Mesothelial cell of epicardium (in vitro differentiated cells): ENCODE results near the gene SLC13A5. TPM values are rescaled to one million over a fixed set of nuclear protein-coding genes. Genes with fewer than 3 reads are reported as not detected.

Source experiments
- DNase-seq, 2 experiments: peaks; one replicate each; pipeline ENCODE4 v3.0.0; 2021; ENCODE audit warnings: low spot score in 2 of 2; ENCODE audit not compliant: unreplicated experiment in 2 of 2
- H3K27ac Mint-ChIP-seq: 2 replicates; pipeline ENCODE4 v1.8.0; 2021; ENCODE audit warnings: mixed read lengths
- H3K27me3 Mint-ChIP-seq: 2 replicates; pipeline ENCODE4 v1.8.0; 2021; ENCODE audit warnings: low read depth, mixed read lengths
- H3K36me3 Mint-ChIP-seq: 2 replicates; pipeline ENCODE4 v1.8.0; 2021; ENCODE audit warnings: mixed read lengths
- H3K4me1 Mint-ChIP-seq: 2 replicates; pipeline ENCODE4 v1.8.0; 2021; ENCODE audit warnings: mixed read lengths
- H3K4me3 Mint-ChIP-seq: 2 replicates; pipeline ENCODE4 v1.8.0; 2021; ENCODE audit warnings: mild to moderate bottlenecking, moderate library complexity, mixed read lengths
- H3K9me3 Mint-ChIP-seq: 2 replicates; pipeline ENCODE4 v1.8.0; 2021; ENCODE audit warnings: mixed read lengths
- total RNA-seq: library from RNA; stranded (reverse); gene quantifications from 3 replicates; pipeline ENCODE4 v1.2.1, GENCODE V29; 2021
- TF ChIP-seq, protein P1 (sequence below): fragments of 200-600 bp; sonication (generic); IDR thresholded peaks from one replicate; pipeline ENCODE4 v1.5.0; 2021; ENCODE audit warnings: antibody characterized with exemption; ENCODE audit not compliant: unreplicated experiment

Gene SLC13A5
- total RNA-seq, 1 donor from 2014 or later: 0.18 TPM

GRCh38 chr17:6681176-6681575 lies 32.0 kb downstream of the SLC13A5 start:
- Mint-ChIP-seq H3K27me3 (peaks cover 48% of the 10 kb centered on the region), H3K4me1 (no peaks in the 10 kb centered on the region), H3K9me3 (no peaks in the 10 kb centered on the region), H3K4me3 (no peak overlapping the region), H3K36me3 (no peaks in the 10 kb centered on the region), H3K27ac (no peak overlapping the region)
- no peak for DNase-seq
- TF ChIP-seq, protein P1, sequence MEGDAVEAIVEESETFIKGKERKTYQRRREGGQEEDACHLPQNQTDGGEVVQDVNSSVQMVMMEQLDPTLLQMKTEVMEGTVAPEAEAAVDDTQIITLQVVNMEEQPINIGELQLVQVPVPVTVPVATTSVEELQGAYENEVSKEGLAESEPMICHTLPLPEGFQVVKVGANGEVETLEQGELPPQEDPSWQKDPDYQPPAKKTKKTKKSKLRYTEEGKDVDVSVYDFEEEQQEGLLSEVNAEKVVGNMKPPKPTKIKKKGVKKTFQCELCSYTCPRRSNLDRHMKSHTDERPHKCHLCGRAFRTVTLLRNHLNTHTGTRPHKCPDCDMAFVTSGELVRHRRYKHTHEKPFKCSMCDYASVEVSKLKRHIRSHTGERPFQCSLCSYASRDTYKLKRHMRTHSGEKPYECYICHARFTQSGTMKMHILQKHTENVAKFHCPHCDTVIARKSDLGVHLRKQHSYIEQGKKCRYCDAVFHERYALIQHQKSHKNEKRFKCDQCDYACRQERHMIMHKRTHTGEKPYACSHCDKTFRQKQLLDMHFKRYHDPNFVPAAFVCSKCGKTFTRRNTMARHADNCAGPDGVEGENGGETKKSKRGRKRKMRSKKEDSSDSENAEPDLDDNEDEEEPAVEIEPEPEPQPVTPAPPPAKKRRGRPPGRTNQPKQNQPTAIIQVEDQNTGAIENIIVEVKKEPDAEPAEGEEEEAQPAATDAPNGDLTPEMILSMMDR: no peak

- no peak overlapping the region for H3K27ac Mint-ChIP-seq
- no peaks in the 10 kb centered on the region for H3K4me1 Mint-ChIP-seq
- no peak overlapping the region for H3K4me3 Mint-ChIP-seq
- no peak for DNase-seq
- no peaks in the 10 kb centered on the region for H3K9me3 Mint-ChIP-seq
- peaks cover 34% of the 10 kb centered on the region for H3K27me3 Mint-ChIP-seq
- H3K36me3 Mint-ChIP-seq: no peaks in the 10 kb centered on the region
- TF ChIP-seq, protein P1: no peak
These were observed 33.9 kb downstream of the SLC13A5 start for GRCh38 chr17:6679241-6679640.

DNA sequence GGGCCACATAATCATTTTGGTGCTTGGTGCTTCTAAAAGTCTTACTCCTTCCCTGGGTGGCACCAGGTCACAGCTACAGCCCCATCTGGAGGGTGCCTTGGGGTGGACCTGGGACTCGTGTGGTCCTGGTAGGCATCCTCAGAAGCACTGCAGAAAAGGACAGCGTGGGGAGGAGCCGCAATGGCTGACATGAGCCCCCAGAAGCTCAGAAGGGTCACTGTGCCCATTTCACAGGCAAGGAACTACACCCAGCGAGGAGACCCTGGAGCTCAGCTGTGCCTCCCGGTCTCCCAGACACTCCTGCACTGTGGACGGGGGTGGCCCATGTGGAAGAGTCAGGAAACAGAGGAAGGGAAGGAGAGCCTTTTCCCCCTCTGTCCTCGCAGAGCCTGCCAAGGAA lies 35.2 kb downstream of the SLC13A5 start:
- TF ChIP-seq, protein P1: no peak
- Mint-ChIP-seq H3K27me3 (peaks cover 31% of the 10 kb centered on the region), H3K4me3 (no peak overlapping the region), H3K27ac (no peak overlapping the region), H3K9me3 (no peaks in the 10 kb centered on the region), H3K36me3 (no peaks in the 10 kb centered on the region), H3K4me1 (no peaks in the 10 kb centered on the region)
- DNase-seq: no peak

DNA sequence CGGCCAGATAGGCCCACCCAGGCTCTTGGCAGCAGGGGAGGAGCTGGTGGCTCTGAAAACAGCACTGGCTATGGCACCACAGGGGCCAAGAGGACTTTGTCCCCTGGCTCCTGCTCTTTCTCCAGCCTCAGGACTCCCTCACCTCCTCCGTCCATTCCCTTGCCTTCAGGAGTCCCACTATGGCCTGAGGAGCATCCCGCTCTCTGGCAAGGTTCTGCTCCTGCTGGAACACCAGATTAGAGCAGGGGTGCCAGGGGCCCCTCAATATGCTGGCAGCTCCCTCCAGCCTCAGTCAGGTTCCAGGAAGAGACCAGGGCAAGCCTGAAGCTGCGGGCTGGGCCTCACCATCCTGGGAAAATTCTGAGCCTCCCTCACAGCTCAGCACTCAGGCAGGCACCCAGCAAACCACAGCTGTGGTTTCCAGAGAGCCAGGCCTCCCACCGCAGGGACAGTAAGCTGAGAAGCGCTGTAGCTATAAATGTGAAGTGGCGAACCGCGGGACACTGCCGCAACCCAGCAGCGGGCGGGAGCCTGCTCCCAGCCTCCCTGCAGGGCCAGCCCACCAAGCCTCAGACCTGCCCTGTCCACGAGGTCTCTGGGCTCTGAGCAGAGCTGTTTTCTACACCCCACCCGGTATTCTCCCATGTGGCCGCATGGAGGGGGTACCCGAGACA lies 35.9 kb downstream of the SLC13A5 start:
- DNase-seq: no peak
- Mint-ChIP-seq H3K36me3 (no peaks in the 10 kb centered on the region), H3K27ac (no peak overlapping the region), H3K4me1 (no peaks in the 10 kb centered on the region), H3K27me3 (peaks cover 31% of the 10 kb centered on the region), H3K4me3 (no peak overlapping the region), H3K9me3 (no peaks in the 10 kb centered on the region)
- TF ChIP-seq, protein P1: no peak

DNA sequence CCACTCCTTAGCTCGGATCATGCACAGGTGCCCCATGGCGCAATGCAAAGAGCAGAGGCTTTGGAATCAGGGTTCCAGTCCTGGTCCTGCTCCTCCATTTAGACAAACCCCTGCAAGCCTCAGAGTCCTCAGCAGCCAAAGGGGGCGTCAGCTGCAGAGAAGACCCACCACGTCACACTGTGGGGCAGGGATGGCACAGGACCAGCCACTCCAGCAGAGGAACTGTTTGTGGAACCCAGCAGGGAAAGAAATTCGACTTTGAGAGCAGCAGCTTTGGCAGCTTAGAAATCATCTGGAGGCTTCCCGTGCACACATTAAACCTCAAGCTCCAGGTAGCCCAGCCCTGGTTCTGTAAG lies 36.4 kb downstream of the SLC13A5 start:
- no peak overlapping the region for H3K4me3 Mint-ChIP-seq
- no peaks in the 10 kb centered on the region for H3K36me3 Mint-ChIP-seq
- TF ChIP-seq, protein P1: no peak
- peaks cover 27% of the 10 kb centered on the region for H3K27me3 Mint-ChIP-seq
- H3K9me3 Mint-ChIP-seq: no peaks in the 10 kb centered on the region
- DNase-seq: no peak
- H3K27ac Mint-ChIP-seq: no peak overlapping the region
- H3K4me1 Mint-ChIP-seq: no peaks in the 10 kb centered on the region
